NB4 (cell line): Measurements from ENCODE around the gene CACNG7.

Experiments
- DNase-seq: peaks from one replicate; pipeline ENCODE4 v3.0.0; 2010; ENCODE audit warnings: low read depth
- H3K4me3 ChIP-seq: one replicate; pipeline ENCODE4 v1.5.1; 2011; ENCODE audit warnings: mild to moderate bottlenecking, low read depth, low read length, moderate library complexity
- MAX ChIP-seq: IDR thresholded peaks from 2 replicates; pipeline ENCODE4 v1.6.1; 2011; ENCODE audit warnings: low read depth, low read length
- MYC ChIP-seq: IDR thresholded peaks from 2 replicates; pipeline ENCODE4 v1.6.1; 2011; ENCODE audit warnings: low read depth, low read length
- POLR2A ChIP-seq: IDR thresholded peaks from 2 replicates; pipeline ENCODE4 v1.6.1; 2011; ENCODE audit warnings: mild to moderate bottlenecking; ENCODE audit not compliant: insufficient read length; ENCODE audit errors: extremely low read depth
- TF ChIP-seq, protein P1 (sequence below): IDR thresholded peaks from one replicate; pipeline ENCODE4 v1.5.1; 2012; ENCODE audit warnings: low read depth, low read length

The CACNG7 gene

DNA sequence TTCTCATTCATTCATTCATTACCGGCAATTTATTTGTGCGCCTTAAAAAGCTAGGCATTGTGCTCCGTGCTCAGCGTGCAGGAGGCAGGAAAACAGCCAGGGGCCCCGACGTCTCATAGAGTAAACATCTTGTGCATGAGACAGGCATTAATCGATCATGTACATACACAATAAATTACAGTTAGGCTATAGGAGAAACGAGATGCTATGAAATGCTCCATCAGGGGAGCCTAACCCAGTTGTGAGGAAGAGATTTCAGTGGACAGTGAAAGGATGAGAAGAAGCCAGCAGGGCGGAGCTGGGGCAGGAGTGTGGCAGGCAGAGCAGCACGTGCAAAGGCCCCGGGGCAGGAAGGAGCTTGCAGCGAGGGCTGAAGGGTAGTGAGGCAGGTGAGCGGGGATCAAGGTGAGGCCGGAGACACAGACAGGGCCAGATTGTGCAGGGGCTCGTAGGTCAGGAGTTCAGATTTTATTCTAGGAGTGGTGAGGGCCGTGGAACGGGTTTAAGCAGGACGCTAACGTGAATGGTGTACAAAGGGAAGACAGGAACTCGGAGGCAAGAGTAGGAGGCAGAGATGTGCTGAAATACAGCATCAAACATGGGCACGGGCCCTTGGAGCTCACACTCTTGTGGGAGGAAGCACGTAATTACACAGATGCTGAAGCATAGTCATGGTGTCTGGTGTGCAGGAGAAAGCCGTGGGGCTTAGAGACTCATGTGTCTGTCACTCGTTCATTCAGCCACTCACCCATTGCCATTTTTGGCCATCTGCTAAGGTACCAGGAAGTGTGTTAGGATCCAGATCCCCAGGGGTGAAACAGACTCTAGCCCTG is 74.6 kb downstream of the CACNG7 start:
- no peak overlapping the region for H3K4me3 ChIP-seq
- DNase-seq: no peak
- TF ChIP-seq, protein P1, sequence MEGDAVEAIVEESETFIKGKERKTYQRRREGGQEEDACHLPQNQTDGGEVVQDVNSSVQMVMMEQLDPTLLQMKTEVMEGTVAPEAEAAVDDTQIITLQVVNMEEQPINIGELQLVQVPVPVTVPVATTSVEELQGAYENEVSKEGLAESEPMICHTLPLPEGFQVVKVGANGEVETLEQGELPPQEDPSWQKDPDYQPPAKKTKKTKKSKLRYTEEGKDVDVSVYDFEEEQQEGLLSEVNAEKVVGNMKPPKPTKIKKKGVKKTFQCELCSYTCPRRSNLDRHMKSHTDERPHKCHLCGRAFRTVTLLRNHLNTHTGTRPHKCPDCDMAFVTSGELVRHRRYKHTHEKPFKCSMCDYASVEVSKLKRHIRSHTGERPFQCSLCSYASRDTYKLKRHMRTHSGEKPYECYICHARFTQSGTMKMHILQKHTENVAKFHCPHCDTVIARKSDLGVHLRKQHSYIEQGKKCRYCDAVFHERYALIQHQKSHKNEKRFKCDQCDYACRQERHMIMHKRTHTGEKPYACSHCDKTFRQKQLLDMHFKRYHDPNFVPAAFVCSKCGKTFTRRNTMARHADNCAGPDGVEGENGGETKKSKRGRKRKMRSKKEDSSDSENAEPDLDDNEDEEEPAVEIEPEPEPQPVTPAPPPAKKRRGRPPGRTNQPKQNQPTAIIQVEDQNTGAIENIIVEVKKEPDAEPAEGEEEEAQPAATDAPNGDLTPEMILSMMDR: no peak
- TF ChIP-seq MYC: no peak
- TF ChIP-seq MAX: no peak
- no peak for TF ChIP-seq POLR2A

DNA sequence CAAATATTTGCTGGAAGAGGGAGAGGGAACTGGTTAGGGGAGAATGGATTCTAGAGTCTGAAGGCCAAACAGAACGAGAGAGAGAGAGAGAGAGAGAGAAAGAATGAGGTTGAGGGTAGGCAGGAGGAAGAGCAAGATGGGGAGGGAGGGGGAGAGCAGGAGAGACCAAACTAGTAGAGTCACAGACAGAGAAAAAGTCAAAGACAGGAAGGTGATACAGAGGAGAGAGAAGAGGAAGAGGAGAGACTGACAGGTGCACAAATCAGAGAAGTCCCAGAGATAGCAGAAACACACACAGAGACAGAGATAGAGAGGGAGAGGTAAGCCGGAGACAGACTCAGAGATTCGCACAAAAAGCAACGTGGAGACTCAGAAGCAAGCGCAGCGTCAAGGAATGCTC is 76.8 kb downstream of the CACNG7 start:
- no peak for TF ChIP-seq POLR2A
- TF ChIP-seq MYC: no peak
- TF ChIP-seq, protein P1: no peak
- no peak for TF ChIP-seq MAX
- no peak overlapping the region for H3K4me3 ChIP-seq
- DNase-seq: no peak

- no peak for DNase-seq
- H3K4me3 ChIP-seq: no peak overlapping the region
- TF ChIP-seq, protein P1: no peak
- no peak for TF ChIP-seq MAX
- TF ChIP-seq POLR2A: no peak
- TF ChIP-seq MYC: no peak
Observed at GRCh38 chr19:53988981-53989380, 79.9 kb downstream of the CACNG7 start.

GRCh38 chr19:53989600-53990533 is 80.8 kb downstream of the CACNG7 start:
- DNase-seq: no peak
- TF ChIP-seq MAX (no peak), POLR2A (no peak), MYC (no peak)
- TF ChIP-seq, protein P1: no peak
- H3K4me3 ChIP-seq: no peak overlapping the region

- H3K4me3 ChIP-seq: no peak within 1 kb of the TSS
- DNase-seq: peak; percentile 19
Observed at GRCh38 chr19:53991224-53992113, 82.4 kb downstream of the CACNG7 start, which contains the start of gene CACNG6. Gene CACNG6 (plus strand): TSS chr19:53991637. CDS start chr19:53992878, 1,241 bp downstream.

More at GRCh38 chr19:53991224-53992113, 82.4 kb downstream of the CACNG7 start, which contains the start of gene CACNG6:
- TF ChIP-seq POLR2A (no peak), MYC (no peak), MAX (no peak)
- TF ChIP-seq, protein P1: no peak
